H1 (cell line): ENCODE measurements around the gene TGM1.

Experiments used
- EZH2 ChIP-seq: fragments of 200-600 bp; sonication (generic); IDR thresholded peaks from 2 replicates; pipeline ENCODE4 v1.7.1; 2012; ENCODE audit warnings: low read depth, mild to moderate bottlenecking, moderate library complexity, low read length, inconsistent platforms; ENCODE audit not compliant: severe bottlenecking
- KDM4A ChIP-seq: IDR thresholded peaks from one replicate; pipeline ENCODE4 v1.7.1; 2012; ENCODE audit warnings: low read depth, mild to moderate bottlenecking, moderate library complexity, low read length, inconsistent platforms; ENCODE audit not compliant: severe bottlenecking
- KDM5A ChIP-seq: fragments of 200-600 bp; IDR thresholded peaks from 2 replicates; pipeline ENCODE4 v1.7.1; 2012; ENCODE audit warnings: mild to moderate bottlenecking, low read length, inconsistent platforms, mixed read lengths
- PHF8 ChIP-seq: fragments of 200-600 bp; sonication (generic); conservative IDR thresholded peaks from 2 replicates; pipeline ENCODE4 v1.7.1; 2012; ENCODE audit warnings: low read depth, mild to moderate bottlenecking, inconsistent platforms, low read length, moderate library complexity

GRCh38 chr14:24270537-24271133 lies 7.7 kb upstream of the TGM1 start:
- no peak for TF ChIP-seq EZH2
- TF ChIP-seq KDM4A, result no peak
- TF ChIP-seq KDM5A, result no peak
- TF ChIP-seq PHF8, result no peak
